ENCODE measurements around the gene HSPD1. TPM values are rescaled to one million over a fixed set of nuclear protein-coding genes. Genes with fewer than 3 reads are reported as not detected.

Gene HSPD1
- 100 to 1,000 TPM in 3 of 4 donors, 10 to 100 TPM in 1; 76.8 to 258 (median 161) TPM for total RNA-seq

GRCh38 chr2:197499594-197500502 lies at the start of gene HSPD1, which contains the start of gene HSPE1:
Gene HSPD1 (minus strand): TSS chr2:197499840. CDS start chr2:197498848, 992 bp downstream.
Gene HSPE1 (plus strand): TSS chr2:197500379. CDS start chr2:197500437, 58 bp downstream.
- no peaks in the 10 kb centered on the region for H3K36me3 ChIP-seq
- peak; percentile 98 to 99 for DNase-seq

GRCh38 chr2:197548582-197548981 lies 48.9 kb upstream of the HSPD1 start:
- no peak for DNase-seq
- TF ChIP-seq CTCF (IDR thresholded peaks at IDR 0.05) = no peak
- no peak for TF ChIP-seq POLR2A (IDR thresholded peaks at IDR 0.05)
- H3K4me3 ChIP-seq = no peak overlapping the region
- H3K27ac ChIP-seq = no peak overlapping the region
- intact Hi-C loops (cut with DNase I; ENCODE audit: low total_unique reads) = no loop called here
- no peaks in the 10 kb centered on the region for H3K9me3 ChIP-seq
- H3K36me3 ChIP-seq = no peaks in the 10 kb centered on the region
- no peaks in the 10 kb centered on the region for H3K4me1 ChIP-seq
- no peaks in the 10 kb centered on the region for H3K27me3 ChIP-seq

More at GRCh38 chr2:197499594-197500502, at the start of gene HSPD1, which contains the start of gene HSPE1:
- peak within 1 kb of the TSS; percentile 80 to 90 for H3K4me3 ChIP-seq
- no peaks in the 10 kb centered on the region for H3K27me3 ChIP-seq
- peak within 1 kb of the TSS; percentile 97 to 99 for H3K27ac ChIP-seq
- intact Hi-C loops (cut with DNase I; ENCODE audit: low total_unique reads) = loop anchor here (10.0 kb wide), 1 partner anchor 65 kb away; the partner anchor contains the start of gene SF3B1
- TF ChIP-seq POLR2A (IDR thresholded peaks at IDR 0.05) = peak; percentile 93 to 96
- TF ChIP-seq CTCF (IDR thresholded peaks at IDR 0.05) = peak in 3 of 4 experiments; percentile 50 to 71 (median 57)
- H3K4me1 ChIP-seq = peaks cover 0 to 14% of the 10 kb centered on the region in 2 donors
- no peaks in the 10 kb centered on the region for H3K9me3 ChIP-seq

- no peaks in the 10 kb centered on the region for H3K36me3 ChIP-seq
- intact Hi-C loops (cut with DNase I; ENCODE audit: low total_unique reads) = no loop called here
- no peak for DNase-seq
Observed at GRCh38 chr2:197547163-197547900, 47.7 kb upstream of the HSPD1 start.

GRCh38 chr2:197543206-197543605 lies 43.6 kb upstream of the HSPD1 start:
- intact Hi-C loops (cut with DNase I; ENCODE audit: low total_unique reads) = no loop called here
- Histone ChIP-seq H3K4me3 (no peak overlapping the region), H3K9me3 (no peaks in the 10 kb centered on the region), H3K27me3 (no peaks in the 10 kb centered on the region), H3K36me3 (no peaks in the 10 kb centered on the region), H3K27ac (no peak overlapping the region), H3K4me1 (no peaks in the 10 kb centered on the region)
- no peak for DNase-seq
- TF ChIP-seq CTCF (IDR thresholded peaks at IDR 0.05) = no peak
- TF ChIP-seq POLR2A (IDR thresholded peaks at IDR 0.05) = no peak

More at GRCh38 chr2:197547163-197547900, 47.7 kb upstream of the HSPD1 start:
- TF ChIP-seq POLR2A (IDR thresholded peaks at IDR 0.05) (no peak), CTCF (IDR thresholded peaks at IDR 0.05) (no peak)
- no peaks in the 10 kb centered on the region for H3K27me3 ChIP-seq
- peak overlapping the region in 1 of 2 donors; percentile 26 for H3K27ac ChIP-seq
- no peaks in the 10 kb centered on the region for H3K9me3 ChIP-seq
- H3K4me3 ChIP-seq = no peak overlapping the region
- H3K4me1 ChIP-seq = no peaks in the 10 kb centered on the region

Data from uterus (tissue), 4 donors.